Stomach (tissue), 4 donors: Measurements from ENCODE around the gene WAS.

ENCODE experiments used
- CTCF ChIP-seq, 7 experiments: fragments of 450-650 bp in 4 of 7; fragments of 200-600 bp in 3 of 7; sonication (generic) in 3 of 7; IDR thresholded peaks; one replicate each; pipeline ENCODE4 v1.5.1; 2016 to 2019; ENCODE audit warnings: antibody characterized with exemption in 7 of 7, control low read depth in 2 of 7, mild to moderate bottlenecking in 1 of 7
- EP300 ChIP-seq: sonication (generic); formaldehyde crosslinking; IDR thresholded peaks from one replicate; pipeline ENCODE4 v1.6.1; 2017; ENCODE audit warnings: antibody characterized with exemption
- POLR2A ChIP-seq, 4 donors: fragments of 450-650 bp; IDR thresholded peaks; one replicate each; pipeline ENCODE4 v1.6.1; 2016; ENCODE audit warnings: antibody characterized with exemption in 4 of 4, control low read depth in 2 of 4, mild to moderate bottlenecking in 1 of 4, moderate library complexity in 1 of 4

DNA sequence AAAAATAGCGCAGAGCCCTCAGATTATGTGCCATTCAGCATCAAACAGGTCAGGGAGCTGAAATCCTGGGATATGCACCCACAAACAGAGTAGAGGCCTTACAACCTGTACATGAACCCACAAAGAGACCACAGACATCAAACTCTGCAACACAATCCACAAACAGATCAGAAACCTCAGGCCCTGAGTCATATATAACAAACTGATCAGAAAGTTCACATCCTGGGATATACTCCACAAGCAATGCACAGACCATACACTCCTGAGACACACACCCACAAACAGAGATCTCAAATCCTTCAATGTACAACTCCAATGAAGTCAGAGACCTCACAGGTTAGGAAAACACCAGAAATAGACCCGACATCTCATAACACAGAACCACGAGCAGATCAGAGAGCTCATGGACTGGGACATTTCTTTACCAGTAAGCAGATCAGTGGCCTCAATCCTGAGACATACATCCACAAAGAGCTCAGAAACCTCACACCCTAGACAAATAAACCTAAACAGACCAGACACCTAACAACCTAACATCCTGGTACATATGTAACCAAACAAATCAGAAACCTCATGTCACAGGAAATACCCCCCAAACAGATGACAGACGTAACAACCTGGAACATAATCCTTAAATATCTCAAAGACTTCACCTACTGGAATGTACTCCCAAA, 37.1 kb downstream of the WAS start:
- TF ChIP-seq CTCF (IDR thresholded peaks at IDR 0.05) (no peak), POLR2A (IDR thresholded peaks at IDR 0.05) (no peak), EP300 (no peak)
